ENCODE results near the gene METTL8.

DNA sequence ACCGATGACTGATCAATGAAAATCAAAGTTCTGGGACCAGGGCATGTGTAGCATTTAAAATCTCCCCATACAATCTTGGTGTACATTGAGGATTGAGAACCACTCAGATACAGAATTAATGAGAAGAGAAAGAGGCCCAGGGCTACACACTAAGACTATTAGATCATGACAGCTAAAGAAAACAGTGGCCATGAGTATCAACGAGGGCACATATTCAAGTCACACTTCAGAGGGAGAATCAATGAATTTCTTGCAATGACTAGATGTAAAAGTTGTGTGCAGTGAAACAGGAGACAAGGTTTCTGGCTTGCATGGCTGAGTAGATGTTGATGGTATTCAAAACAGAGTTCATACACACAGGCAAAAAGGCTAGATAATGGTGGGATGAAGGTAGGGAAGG lies 29.1 kb downstream of the METTL8 start:
- TF ChIP-seq, protein P1, sequence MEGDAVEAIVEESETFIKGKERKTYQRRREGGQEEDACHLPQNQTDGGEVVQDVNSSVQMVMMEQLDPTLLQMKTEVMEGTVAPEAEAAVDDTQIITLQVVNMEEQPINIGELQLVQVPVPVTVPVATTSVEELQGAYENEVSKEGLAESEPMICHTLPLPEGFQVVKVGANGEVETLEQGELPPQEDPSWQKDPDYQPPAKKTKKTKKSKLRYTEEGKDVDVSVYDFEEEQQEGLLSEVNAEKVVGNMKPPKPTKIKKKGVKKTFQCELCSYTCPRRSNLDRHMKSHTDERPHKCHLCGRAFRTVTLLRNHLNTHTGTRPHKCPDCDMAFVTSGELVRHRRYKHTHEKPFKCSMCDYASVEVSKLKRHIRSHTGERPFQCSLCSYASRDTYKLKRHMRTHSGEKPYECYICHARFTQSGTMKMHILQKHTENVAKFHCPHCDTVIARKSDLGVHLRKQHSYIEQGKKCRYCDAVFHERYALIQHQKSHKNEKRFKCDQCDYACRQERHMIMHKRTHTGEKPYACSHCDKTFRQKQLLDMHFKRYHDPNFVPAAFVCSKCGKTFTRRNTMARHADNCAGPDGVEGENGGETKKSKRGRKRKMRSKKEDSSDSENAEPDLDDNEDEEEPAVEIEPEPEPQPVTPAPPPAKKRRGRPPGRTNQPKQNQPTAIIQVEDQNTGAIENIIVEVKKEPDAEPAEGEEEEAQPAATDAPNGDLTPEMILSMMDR (IDR thresholded peaks at IDR 0.05; ENCODE audit: borderline replicate concordance, extremely low read depth, low read length, poor library complexity, severe bottlenecking) = no peak
- no peak for TF ChIP-seq EZH2 (IDR thresholded peaks at IDR 0.05; ENCODE audit: borderline replicate concordance, low read depth, low read length, severe bottlenecking)

Measured in DND-41 (cell line).